DND-41 (cell line): ENCODE measurements around the gene STX10.

Experiments
- CTCF ChIP-seq: IDR thresholded peaks from 2 replicates; pipeline ENCODE4 v1.5.1; 2012; ENCODE audit warnings: borderline replicate concordance, low read length, moderate library complexity, mild to moderate bottlenecking; ENCODE audit not compliant: poor library complexity, severe bottlenecking; ENCODE audit errors: extremely low read depth
- EZH2 ChIP-seq: IDR thresholded peaks from 3 replicates; pipeline ENCODE4 v1.6.1; 2012; ENCODE audit warnings: borderline replicate concordance, low read depth, mild to moderate bottlenecking, moderate library complexity, low read length, inconsistent platforms; ENCODE audit not compliant: severe bottlenecking

DNA sequence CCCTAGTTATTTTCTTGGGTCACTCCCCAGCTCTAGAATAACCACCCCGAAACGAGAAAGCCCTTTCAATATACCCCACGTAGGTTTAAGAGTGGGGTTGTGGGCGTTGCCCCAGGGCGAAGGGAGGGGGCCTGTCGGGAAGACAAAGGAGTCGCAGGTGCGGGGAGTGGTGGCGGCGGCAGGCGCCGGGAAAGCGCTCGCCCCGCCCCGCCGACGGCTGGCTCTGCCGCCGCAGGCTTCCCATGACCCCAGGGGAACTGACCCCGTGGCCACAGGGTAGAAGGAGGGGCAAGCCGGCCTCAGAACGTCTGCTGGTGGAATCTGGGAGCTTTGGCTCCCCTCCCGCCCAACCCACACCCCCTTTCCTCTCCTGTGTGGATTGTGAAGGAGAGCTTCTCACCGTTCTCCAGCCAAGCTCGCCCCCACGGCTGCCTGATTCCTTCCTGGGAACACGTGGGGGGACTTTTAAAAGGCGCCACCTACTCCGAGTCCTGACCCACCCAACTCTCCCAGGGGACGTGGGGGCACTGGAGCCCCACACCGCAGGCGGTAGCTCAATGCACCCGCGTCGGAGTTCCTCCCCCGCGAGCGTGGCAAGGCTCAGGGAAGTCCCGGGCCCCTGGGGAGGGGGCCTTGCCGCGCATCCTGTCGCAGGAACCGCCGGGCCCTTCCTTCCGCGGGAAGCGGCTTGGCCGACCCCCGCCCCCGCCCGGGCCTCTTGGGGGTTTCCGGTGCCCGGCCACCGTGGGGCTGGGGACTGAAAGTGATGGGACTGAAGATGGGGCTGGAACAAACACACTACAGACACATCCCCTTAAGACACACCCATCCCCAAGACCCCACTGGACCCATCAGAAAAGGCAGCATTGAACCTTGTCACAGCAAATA, 5.5 kb upstream of the STX10 start:
- no peak for TF ChIP-seq EZH2
- no peak for TF ChIP-seq CTCF
